Keratinocyte (primary cell): ENCODE data around the gene TTK. TPM values are rescaled to one million over a fixed set of nuclear protein-coding genes. Genes with fewer than 3 reads are reported as not detected.
"Not testable (repeated sequence)": the region's sequence is repeated elsewhere in the genome, so short reads cannot be mapped to it uniquely, and the experiment has no call there.

Experiments
- DNase-seq: peaks from one replicate; pipeline ENCODE4 v3.0.0-alpha.2; 2011; ENCODE audit warnings: low read depth, missing footprints, low spot score
- FAIRE-seq: peaks from 2 replicates; lab custom pipeline; 2011; peaks lifted over from hg19 to GRCh38; lab: Jason Lieb, UNC
- H2AFZ ChIP-seq: 2 replicates; pipeline ENCODE4 v1.6.0; 2012; ENCODE audit warnings: low read length, control low read depth, inconsistent platforms; ENCODE audit not compliant: control insufficient read depth
- H3K27ac ChIP-seq: 2 replicates; pipeline ENCODE4 v1.5.1; 2011; ENCODE audit warnings: low read length; ENCODE audit not compliant: control insufficient read depth, insufficient read depth
- H3K27me3 ChIP-seq: 3 replicates; pipeline ENCODE4 v1.6.0; 2011; ENCODE audit warnings: low read length; ENCODE audit not compliant: control insufficient read depth, insufficient read depth; ENCODE audit errors: extremely low read depth
- H3K36me3 ChIP-seq, 2 experiments: 2 replicates in 1 of 2; 3 replicates in 1 of 2; pipeline ENCODE4 v1.5.1; 2011; ENCODE audit warnings: low read length in 2 of 2, mild to moderate bottlenecking in 1 of 2; ENCODE audit not compliant: control insufficient read depth in 2 of 2, insufficient read depth in 2 of 2; ENCODE audit errors: extremely low read depth in 1 of 2
- H3K4me1 ChIP-seq: 3 replicates; pipeline ENCODE4 v1.5.1; 2011; ENCODE audit warnings: low read length; ENCODE audit not compliant: control insufficient read depth, insufficient read depth; ENCODE audit errors: extremely low read depth
- H3K4me2 ChIP-seq: 3 replicates; pipeline ENCODE4 v1.6.0; 2011; ENCODE audit warnings: low read depth, low read length; ENCODE audit not compliant: control insufficient read depth, insufficient read depth; ENCODE audit errors: extremely low read depth
- H3K4me3 ChIP-seq, 3 experiments: fragments of 200-600 bp in 1 of 3; sonication (generic) in 1 of 3; 2 replicates in 2 of 3; 3 replicates in 1 of 3; pipeline ENCODE4 v1.5.1; 2011 to 2016; ENCODE audit warnings: low read length in 3 of 3, mild to moderate bottlenecking in 3 of 3, control low read depth in 2 of 3, inconsistent platforms in 1 of 3, low read depth in 1 of 3, mixed read lengths in 1 of 3, mixed run types in 1 of 3, moderate library complexity in 1 of 3; ENCODE audit not compliant: control insufficient read depth in 2 of 3, insufficient read depth in 2 of 3; ENCODE audit errors: extremely low read depth in 1 of 3
- H3K79me2 ChIP-seq: 2 replicates; pipeline ENCODE4 v1.6.0; 2012; ENCODE audit warnings: low read length; ENCODE audit not compliant: control insufficient read depth, insufficient read depth
- H3K9ac ChIP-seq: 3 replicates; pipeline ENCODE4 v1.6.0; 2011; ENCODE audit warnings: low read length; ENCODE audit not compliant: control insufficient read depth, insufficient read depth; ENCODE audit errors: extremely low read depth
- H3K9me1 ChIP-seq: 3 replicates; pipeline ENCODE4 v1.6.0; 2011; ENCODE audit warnings: low read length; ENCODE audit not compliant: control insufficient read depth, insufficient read depth; ENCODE audit errors: extremely low read depth
- H3K9me3 ChIP-seq: 2 replicates; pipeline ENCODE4 v1.5.1; 2012; ENCODE audit warnings: low read depth, low read length; ENCODE audit not compliant: control insufficient read depth
- H4K20me1 ChIP-seq: 3 replicates; pipeline ENCODE4 v1.6.0; 2011; ENCODE audit warnings: low read length; ENCODE audit not compliant: control insufficient read depth, insufficient read depth; ENCODE audit errors: extremely low read depth
- CTCF ChIP-seq, 3 experiments: IDR thresholded peaks in 1 of 3; conservative IDR thresholded peaks in 1 of 3; optimal IDR thresholded peaks in 1 of 3; 2 replicates in 2 of 3; 3 replicates in 1 of 3; pipeline versions ENCODE3 to v1.5.1; 2011; ENCODE audit warnings: low read length in 3 of 3, mild to moderate bottlenecking in 3 of 3, moderate library complexity in 2 of 3, control low read depth in 1 of 3, inconsistent platforms in 1 of 3; ENCODE audit not compliant: insufficient read depth in 2 of 3; ENCODE audit errors: extremely low read depth in 1 of 3
- EZH2 ChIP-seq: IDR thresholded peaks from one replicate; pipeline ENCODE4 v1.6.1; 2012; ENCODE audit warnings: inconsistent platforms, mild to moderate bottlenecking, low read length, moderate library complexity
- dilution Hi-C: fragments of 300-500 bp; cut with MboI; formaldehyde crosslinking; loops from one replicate; pipeline ENCODE4 v1.7.0; 2020; ENCODE audit warnings: low sequenced_read_pairs; ENCODE audit not compliant: extremely low pct_ligation_motif_present
- polyA plus RNA-seq, 5 experiments: library from polyadenylated mRNA; depleted of rRNA in 3 of 5; stranded (reverse) in 3 of 5; stranded (forward) in 1 of 5; unstranded in 1 of 5; fragments of >200 nt; gene quantifications; 1 replicate in 1 of 5; 2 replicates in 3 of 5; 3 replicates in 1 of 5; pipeline versions ENCODE4 v1.2.1 to v1.2.3, GENCODE V29; 2011 to 2012; ENCODE audit warnings: missing spikeins in 2 of 5, low read depth in 1 of 5, low replicate concordance in 1 of 5

TTK gene
- polyA plus RNA-seq, 1 donor (not counting 4 experiments of a cell fraction or from before 2014, with no cell fraction given), result 15.3 TPM

- no peaks in the 10 kb centered on the region for H3K9me3 ChIP-seq
- peaks cover 0 to 9% of the 10 kb centered on the region in 2 experiments for H3K36me3 ChIP-seq
- no peak overlapping the region for H3K4me3 ChIP-seq
- TF ChIP-seq EZH2, result no peak
- no peak for TF ChIP-seq CTCF (optimal IDR thresholded peaks at IDR 0.05 in 1 of 3, IDR thresholded peaks at IDR 0.05 in 1 of 3, conservative IDR thresholded peaks at IDR 0.05 in 1 of 3; ENCODE audit: extremely low read depth in 1 of 3, insufficient read depth in 2 of 3, low read length in 3 of 3)
- FAIRE-seq (no peak), DNase-seq (no peak)
- no peaks in the 10 kb centered on the region for H3K27me3 ChIP-seq
- no peaks in the 10 kb centered on the region for H3K79me2 ChIP-seq
- no peak overlapping the region for H3K9ac ChIP-seq
- H3K9me1 ChIP-seq, result no peaks in the 10 kb centered on the region
- H3K4me1 ChIP-seq, result no peaks in the 10 kb centered on the region
- no peak overlapping the region for H2AFZ ChIP-seq
- no peak overlapping the region for H3K27ac ChIP-seq
- no peaks in the 10 kb centered on the region for H4K20me1 ChIP-seq
- H3K4me2 ChIP-seq, result no peak overlapping the region
- dilution Hi-C loops, result no loop called here
Measured at GRCh38 chr6:80028589-80028988, 24.1 kb downstream of the TTK start.

DNA sequence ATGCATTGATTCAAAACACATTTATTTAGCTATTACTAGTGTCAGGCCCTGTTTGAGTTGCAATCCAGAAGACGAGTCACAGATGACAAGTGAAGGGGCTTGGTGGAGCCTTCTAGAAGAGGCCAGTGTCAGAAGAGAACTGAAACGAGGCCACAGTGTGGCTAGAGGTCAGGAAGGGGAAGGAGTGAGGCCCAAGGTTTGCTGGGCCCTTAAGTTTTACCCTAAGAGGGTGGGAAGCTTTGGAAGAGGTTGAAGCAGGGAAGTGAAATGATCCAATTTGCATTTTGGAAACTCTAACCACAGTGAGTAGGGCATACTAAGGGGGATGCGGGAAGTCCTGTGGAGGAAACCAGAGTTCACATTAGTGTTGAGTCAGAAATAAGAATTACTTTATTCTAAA lies 25.0 kb downstream of the TTK start:
- Histone ChIP-seq H4K20me1 (no peaks in the 10 kb centered on the region), H3K9ac (no peak overlapping the region), H3K9me3 (no peaks in the 10 kb centered on the region), H2AFZ (no peak overlapping the region), H3K27ac (no peak overlapping the region), H3K79me2 (no peaks in the 10 kb centered on the region), H3K4me3 (no peak overlapping the region), H3K4me2 (no peak overlapping the region), H3K36me3 (peaks cover 0 to 9% of the 10 kb centered on the region in 2 experiments), H3K9me1 (no peaks in the 10 kb centered on the region), H3K4me1 (no peaks in the 10 kb centered on the region), H3K27me3 (no peaks in the 10 kb centered on the region)
- no peak for DNase-seq
- TF ChIP-seq EZH2 (no peak), CTCF (optimal IDR thresholded peaks at IDR 0.05 in 1 of 3, IDR thresholded peaks at IDR 0.05 in 1 of 3, conservative IDR thresholded peaks at IDR 0.05 in 1 of 3; ENCODE audit: extremely low read depth in 1 of 3, insufficient read depth in 2 of 3, low read length in 3 of 3) (no peak)
- dilution Hi-C loops, result no loop called here
- no peak for FAIRE-seq

DNA sequence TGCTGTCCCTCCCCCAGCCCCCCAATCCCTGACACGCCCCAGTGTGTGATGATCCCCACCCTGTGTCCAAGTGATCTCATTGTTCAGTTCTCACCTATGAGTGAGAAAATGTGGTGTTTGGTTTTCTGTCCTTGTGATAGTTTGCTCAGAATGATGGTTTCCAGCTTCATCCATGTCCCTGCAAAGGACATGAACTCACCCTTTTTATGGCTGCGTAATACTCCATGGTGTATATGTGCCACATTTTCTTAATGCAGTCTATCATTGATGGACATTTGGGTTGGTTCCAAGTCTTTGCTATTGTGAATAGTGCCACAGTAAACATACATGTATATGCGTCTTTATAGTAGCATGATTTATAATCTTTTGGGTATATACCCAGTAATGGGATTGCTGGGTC lies 43.8 kb downstream of the TTK start:
- FAIRE-seq, H4K20me1 ChIP-seq, H3K4me3 ChIP-seq, H3K9ac ChIP-seq, H3K27ac ChIP-seq, H3K79me2 ChIP-seq, H3K36me3 ChIP-seq, H3K4me2 ChIP-seq, H3K4me1 ChIP-seq, H3K9me3 ChIP-seq, H3K27me3 ChIP-seq, H3K9me1 ChIP-seq, DNase-seq, dilution Hi-C loops, H2AFZ ChIP-seq: not testable (repeated sequence)
